ENCODE results near the gene ST3GAL2. TPM values are rescaled to one million over a fixed set of nuclear protein-coding genes. Genes with fewer than 3 reads are reported as not detected.

The ST3GAL2 gene
- total and polyA plus RNA-seq, 9 of the 15 experiments (the other 6 are each of a cell fraction or from before 2014, with no cell fraction given) = 1.5 to 108 (median 34.3) TPM

- TF ChIP-seq, protein P1, sequence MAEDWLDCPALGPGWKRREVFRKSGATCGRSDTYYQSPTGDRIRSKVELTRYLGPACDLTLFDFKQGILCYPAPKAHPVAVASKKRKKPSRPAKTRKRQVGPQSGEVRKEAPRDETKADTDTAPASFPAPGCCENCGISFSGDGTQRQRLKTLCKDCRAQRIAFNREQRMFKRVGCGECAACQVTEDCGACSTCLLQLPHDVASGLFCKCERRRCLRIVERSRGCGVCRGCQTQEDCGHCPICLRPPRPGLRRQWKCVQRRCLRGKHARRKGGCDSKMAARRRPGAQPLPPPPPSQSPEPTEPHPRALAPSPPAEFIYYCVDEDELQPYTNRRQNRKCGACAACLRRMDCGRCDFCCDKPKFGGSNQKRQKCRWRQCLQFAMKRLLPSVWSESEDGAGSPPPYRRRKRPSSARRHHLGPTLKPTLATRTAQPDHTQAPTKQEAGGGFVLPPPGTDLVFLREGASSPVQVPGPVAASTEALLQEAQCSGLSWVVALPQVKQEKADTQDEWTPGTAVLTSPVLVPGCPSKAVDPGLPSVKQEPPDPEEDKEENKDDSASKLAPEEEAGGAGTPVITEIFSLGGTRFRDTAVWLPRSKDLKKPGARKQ (CRISPR knock-in tag; IDR thresholded peaks at IDR 0.05) = no peak
- TF ChIP-seq CHCHD3 (CRISPR knock-in tag; IDR thresholded peaks at IDR 0.05) = no peak
- TF ChIP-seq, protein P2, sequence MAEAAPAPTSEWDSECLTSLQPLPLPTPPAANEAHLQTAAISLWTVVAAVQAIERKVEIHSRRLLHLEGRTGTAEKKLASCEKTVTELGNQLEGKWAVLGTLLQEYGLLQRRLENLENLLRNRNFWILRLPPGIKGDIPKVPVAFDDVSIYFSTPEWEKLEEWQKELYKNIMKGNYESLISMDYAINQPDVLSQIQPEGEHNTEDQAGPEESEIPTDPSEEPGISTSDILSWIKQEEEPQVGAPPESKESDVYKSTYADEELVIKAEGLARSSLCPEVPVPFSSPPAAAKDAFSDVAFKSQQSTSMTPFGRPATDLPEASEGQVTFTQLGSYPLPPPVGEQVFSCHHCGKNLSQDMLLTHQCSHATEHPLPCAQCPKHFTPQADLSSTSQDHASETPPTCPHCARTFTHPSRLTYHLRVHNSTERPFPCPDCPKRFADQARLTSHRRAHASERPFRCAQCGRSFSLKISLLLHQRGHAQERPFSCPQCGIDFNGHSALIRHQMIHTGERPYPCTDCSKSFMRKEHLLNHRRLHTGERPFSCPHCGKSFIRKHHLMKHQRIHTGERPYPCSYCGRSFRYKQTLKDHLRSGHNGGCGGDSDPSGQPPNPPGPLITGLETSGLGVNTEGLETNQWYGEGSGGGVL (CRISPR knock-in tag; IDR thresholded peaks at IDR 0.05) = no peak
- no peak for TF ChIP-seq ZNF174 (CRISPR knock-in tag; IDR thresholded peaks at IDR 0.05)
- no peak for TF ChIP-seq ZNF57 (CRISPR knock-in tag; IDR thresholded peaks at IDR 0.05)
- TF ChIP-seq ZNF75A (CRISPR knock-in tag; IDR thresholded peaks at IDR 0.05) = 0 out of 2 replicates have a peak, but pooled peaks have one; percentile 21
- TF ChIP-seq ESRRB (CRISPR knock-in tag; IDR thresholded peaks at IDR 0.05; ENCODE audit: borderline replicate concordance) = no peak
- TF ChIP-seq KDM1A (IDR thresholded peaks at IDR 0.05) = peak; percentile 96 to 98
- TF ChIP-seq SIRT6 (IDR thresholded peaks at IDR 0.05; ENCODE audit: low read depth, low read length) = no peak
- no peak for TF ChIP-seq SNIP1 (IDR thresholded peaks at IDR 0.05; ENCODE audit: low read depth)
- peak; percentile 94 for TF ChIP-seq ETV1 (tag; conservative IDR thresholded peaks at IDR 0.05; ENCODE audit: low read depth)
- TF ChIP-seq CREB1 (IDR thresholded peaks at IDR 0.05) = peak; percentile 78
- TF ChIP-seq CREB1 (CRISPR knock-in tag; IDR thresholded peaks at IDR 0.05) = peak; percentile 63; the same call in 1 of the 2 replicates
- TF ChIP-seq, protein P3, sequence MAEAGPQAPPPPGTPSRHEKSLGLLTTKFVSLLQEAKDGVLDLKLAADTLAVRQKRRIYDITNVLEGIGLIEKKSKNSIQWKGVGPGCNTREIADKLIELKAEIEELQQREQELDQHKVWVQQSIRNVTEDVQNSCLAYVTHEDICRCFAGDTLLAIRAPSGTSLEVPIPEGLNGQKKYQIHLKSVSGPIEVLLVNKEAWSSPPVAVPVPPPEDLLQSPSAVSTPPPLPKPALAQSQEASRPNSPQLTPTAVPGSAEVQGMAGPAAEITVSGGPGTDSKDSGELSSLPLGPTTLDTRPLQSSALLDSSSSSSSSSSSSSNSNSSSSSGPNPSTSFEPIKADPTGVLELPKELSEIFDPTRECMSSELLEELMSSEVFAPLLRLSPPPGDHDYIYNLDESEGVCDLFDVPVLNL (CRISPR knock-in tag; IDR thresholded peaks at IDR 0.05; ENCODE audit: low read depth) = no peak
- peak; percentile 85 for TF ChIP-seq POLR2AphosphoS2 (IDR thresholded peaks at IDR 0.05; ENCODE audit: low read length)
- TF ChIP-seq MXI1 (IDR thresholded peaks at IDR 0.05; ENCODE audit: low read depth, low read length) = peak; percentile 59; the same call in 1 of the 2 replicates
- peak in 1 of 2 experiments; percentile 96; a peak in 2 of 4 replicates for TF ChIP-seq ZMIZ1 (IDR thresholded peaks at IDR 0.05; ENCODE audit: low read depth in 2 of 2, low read length in 2 of 2)
Measured at GRCh38 chr16:70428178-70428998, 10.5 kb downstream of the ST3GAL2 start (continued).

Data from K562 (cell line).